HEK293T (cell line): ENCODE measurements around the gene USHBP1.
"Not testable (repeated sequence)": the region's sequence is repeated elsewhere in the genome, so short reads cannot be mapped to it uniquely, and the experiment has no call there.

Source experiments
- CTCF ChIA-PET: fragments of 350-600 bp; formaldehyde crosslinking; extraction: SDS; loops from one replicate; lab custom pipeline; 2021; ENCODE audit warnings: antibody characterized with exemption, inconsistent platforms; lab: Yijun Ruan, JAX
- POLR2A ChIA-PET: fragments of 350-600 bp; formaldehyde crosslinking; extraction: SDS; loops from one replicate; lab custom pipeline; 2020; ENCODE audit warnings: antibody characterized with exemption, inconsistent platforms; lab: Yijun Ruan, JAX
- DNase-seq: peaks from one replicate; pipeline ENCODE4 v3.0.0; 2012; ENCODE audit warnings: mixed read lengths; ENCODE audit errors: extremely low spot score
- ARNT ChIP-seq: fragments of 450-650 bp; IDR thresholded peaks from 2 replicates; pipeline ENCODE4 v1.6.1; 2017; ENCODE audit warnings: mild to moderate bottlenecking
- BHLHE40 ChIP-seq: fragments of 450-650 bp; IDR thresholded peaks from 2 replicates; pipeline ENCODE4 v1.6.1; 2016; ENCODE audit warnings: mild to moderate bottlenecking, moderate library complexity, borderline replicate concordance
- CTBP1 ChIP-seq: fragments of 450-650 bp; IDR thresholded peaks from 2 replicates; pipeline ENCODE4 v1.6.1; 2016; ENCODE audit warnings: borderline replicate concordance
- ELF4 ChIP-seq: fragments of 450-650 bp; IDR thresholded peaks from 2 replicates; pipeline ENCODE4 v1.6.1; 2017; ENCODE audit warnings: antibody characterized with exemption
- FOXA1 ChIP-seq: fragments of 450-650 bp; IDR thresholded peaks from 2 replicates; pipeline ENCODE4 v1.6.1; 2016; ENCODE audit warnings: mild to moderate bottlenecking
- FOXK2 ChIP-seq: fragments of 450-650 bp; IDR thresholded peaks from 2 replicates; pipeline ENCODE4 v1.6.1; 2016; ENCODE audit warnings: mild to moderate bottlenecking
- FOXM1 ChIP-seq: fragments of 450-650 bp; IDR thresholded peaks from 2 replicates; pipeline ENCODE4 v1.6.1; 2017; ENCODE audit warnings: mild to moderate bottlenecking, borderline replicate concordance
- HDGF ChIP-seq: fragments of 450-650 bp; IDR thresholded peaks from 2 replicates; pipeline ENCODE4 v1.6.1; 2017; ENCODE audit warnings: antibody characterized with exemption, borderline replicate concordance
- L3MBTL2 ChIP-seq: fragments of 450-650 bp; conservative IDR thresholded peaks from 2 replicates; pipeline ENCODE4 v1.6.1; 2016; ENCODE audit warnings: mild to moderate bottlenecking
- LEF1 ChIP-seq: fragments of 450-650 bp; IDR thresholded peaks from 2 replicates; pipeline ENCODE4 v1.6.1; 2017; ENCODE audit warnings: mild to moderate bottlenecking, borderline replicate concordance
- NFRKB ChIP-seq: fragments of 450-650 bp; IDR thresholded peaks from 2 replicates; pipeline ENCODE4 v1.6.1; 2016; ENCODE audit warnings: mild to moderate bottlenecking, moderate library complexity
- PKNOX1 ChIP-seq: fragments of 450-650 bp; IDR thresholded peaks from 2 replicates; pipeline ENCODE4 v1.6.1; 2016
- SP1 ChIP-seq: fragments of 450-650 bp; IDR thresholded peaks from 2 replicates; pipeline ENCODE4 v1.6.1; 2017
- SUZ12 ChIP-seq: fragments of 450-650 bp; IDR thresholded peaks from 2 replicates; pipeline ENCODE4 v1.6.1; 2016; ENCODE audit warnings: mild to moderate bottlenecking
- TARDBP ChIP-seq: fragments of 450-650 bp; IDR thresholded peaks from 2 replicates; pipeline ENCODE4 v1.6.1; 2016
- ZNF384 ChIP-seq: fragments of 450-650 bp; IDR thresholded peaks from 2 replicates; pipeline ENCODE4 v1.6.1; 2016

USHBP1 gene

GRCh38 chr19:17300992-17301619 is 36.6 kb upstream of the USHBP1 start:
- POLR2A ChIA-PET = no interaction called here
- no peak for TF ChIP-seq SP1
- TF ChIP-seq ZNF384 = no peak
- no peak for TF ChIP-seq CTBP1
- no peak for TF ChIP-seq SUZ12
- no peak for TF ChIP-seq BHLHE40
- TF ChIP-seq TARDBP = no peak
- no peak for TF ChIP-seq PKNOX1
- TF ChIP-seq ELF4 = no peak
- no peak for TF ChIP-seq FOXA1
- TF ChIP-seq ARNT = no peak
- no peak for TF ChIP-seq FOXK2
- TF ChIP-seq FOXM1 = no peak
- no peak for DNase-seq
- CTCF ChIA-PET = no interaction called here

GRCh38 chr19:17296976-17297375 is 32.4 kb upstream of the USHBP1 start:
- CTCF ChIA-PET = interaction anchor here (0.6 kb wide), 1 partner anchor 37 kb away, joined by 4 read pairs; no protein-coding TSS in a partner anchor

GRCh38 chr19:17296273-17296672 is 31.7 kb upstream of the USHBP1 start:
- DNase-seq = no peak
- ChIA-PET CTCF (no interaction called here), POLR2A (no interaction called here)
- no peak for TF ChIP-seq ARNT
- no peak for TF ChIP-seq ELF4
- TF ChIP-seq FOXK2 = no peak
- no peak for TF ChIP-seq CTBP1
- TF ChIP-seq L3MBTL2 = no peak
- no peak for TF ChIP-seq SUZ12
- no peak for TF ChIP-seq HDGF
- TF ChIP-seq FOXA1 = no peak
- no peak for TF ChIP-seq PKNOX1
- TF ChIP-seq ZNF384 = no peak
- TF ChIP-seq BHLHE40 = no peak
- no peak for TF ChIP-seq SP1
- TF ChIP-seq TARDBP = no peak
- no peak for TF ChIP-seq LEF1
- no peak for TF ChIP-seq FOXM1
- no peak for TF ChIP-seq NFRKB

More at GRCh38 chr19:17296976-17297375, 32.4 kb upstream of the USHBP1 start:
- POLR2A ChIA-PET = no interaction called here
- no peak for DNase-seq
- no peak for TF ChIP-seq SUZ12
- no peak for TF ChIP-seq ZNF384
- no peak for TF ChIP-seq L3MBTL2

GRCh38 chr19:17295551-17295950 is 31.0 kb upstream of the USHBP1 start:
- DNase-seq, POLR2A ChIA-PET, CTCF ChIA-PET: not testable (repeated sequence)

GRCh38 chr19:17294051-17294891 is 29.7 kb upstream of the USHBP1 start:
- CTCF ChIA-PET = no interaction called here
- peak; percentile 91 for DNase-seq
- POLR2A ChIA-PET = interaction anchor here (1.5 kb wide), 1 partner anchor 11 kb away, joined by 4 read pairs; the partner anchor contains the start of gene MRPL34
- TF ChIP-seq HDGF = 0 out of 2 replicates have a peak, but pooled peaks have one; percentile 82
- TF ChIP-seq ARNT = no peak

GRCh38 chr19:17293605-17294004 is 29.1 kb upstream of the USHBP1 start:
- CTCF ChIA-PET = interaction anchor here (0.8 to 1.3 kb wide), 3 partner anchors 13 to 39 kb away, joined by 4 to 10 read pairs (median 5); no protein-coding TSS in a partner anchor

More at GRCh38 chr19:17293605-17294004, 29.1 kb upstream of the USHBP1 start:
- no peak for DNase-seq
- no peak for TF ChIP-seq LEF1
- TF ChIP-seq FOXA1 = no peak
- TF ChIP-seq ZNF384 = no peak
- TF ChIP-seq SUZ12 = no peak
- no peak for TF ChIP-seq CTBP1
- no peak for TF ChIP-seq BHLHE40
- POLR2A ChIA-PET = interaction anchor here (1.0 to 2.2 kb wide), 6 partner anchors 12 to 45 kb away, joined by 3 to 14 read pairs (median 6); partner anchors contain the start of genes DDA1, GTPBP3 and MRPL34
